ENCODE results near the gene FAHD2B. TPM values are rescaled to one million over a fixed set of nuclear protein-coding genes. Genes with fewer than 3 reads are reported as not detected.
"Not testable (repeated sequence)": the region's sequence is repeated elsewhere in the genome, so short reads cannot be mapped to it uniquely, and the experiment has no call there.

Gene FAHD2B
- total and polyA plus RNA-seq, 2 donors (not counting 1 experiment from before 2014, with no cell fraction given): 3.3 to 7.3 TPM

DNA sequence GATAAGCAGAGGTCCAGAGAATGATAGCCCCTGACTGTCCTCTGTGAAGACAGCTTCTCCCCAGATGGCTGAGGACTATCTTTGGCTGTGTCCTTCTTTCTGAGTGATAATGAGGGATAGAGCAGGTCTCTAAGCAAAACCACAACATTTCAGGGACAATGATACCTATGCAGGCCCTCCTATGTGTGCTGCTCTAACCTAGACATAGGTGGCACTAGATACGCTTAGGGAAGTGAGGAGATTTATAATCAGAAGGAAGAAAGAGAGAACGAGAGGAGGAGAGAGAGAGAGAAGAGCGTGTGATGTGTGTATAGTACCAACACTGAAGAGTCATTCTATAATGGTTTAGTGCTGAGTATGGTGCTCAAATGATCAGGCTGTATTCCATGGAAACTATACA, 38.5 kb downstream of the FAHD2B start:
- H3K4me3 ChIP-seq (replicated peaks in 1 of 4; ENCODE audit: control extremely low read depth in 1 of 4, insufficient read depth in 1 of 4, low read depth in 3 of 4, low read length in 4 of 4); H3K9ac ChIP-seq (ENCODE audit: insufficient read depth, low read length); H3K36me3 ChIP-seq (ENCODE audit: control insufficient read depth, insufficient read depth, low read length): not testable (repeated sequence)

DNA sequence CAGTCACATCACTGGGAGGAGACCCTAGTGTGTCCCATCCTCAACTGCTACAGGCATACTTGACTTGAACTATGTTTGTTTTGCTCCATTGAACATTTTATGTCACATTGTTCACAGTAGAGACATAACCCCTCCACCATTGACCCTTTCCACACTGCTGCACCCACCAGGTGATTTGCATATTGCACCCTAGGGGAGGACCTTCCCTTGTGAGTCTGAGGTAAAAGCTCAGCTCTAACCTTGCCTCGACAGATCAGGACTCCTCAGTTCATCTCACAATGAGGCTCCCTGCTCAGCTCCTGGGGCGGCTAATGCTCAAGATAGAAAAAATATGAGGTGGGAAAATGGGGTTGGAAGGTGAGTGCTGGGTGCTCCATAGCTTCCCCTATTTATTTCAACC, 44.6 kb downstream of the FAHD2B start:
- not testable (repeated sequence) for H3K36me3 ChIP-seq (ENCODE audit: control insufficient read depth, insufficient read depth, low read length); H3K9ac ChIP-seq (ENCODE audit: insufficient read depth, low read length); H3K4me3 ChIP-seq (replicated peaks in 1 of 4; ENCODE audit: control extremely low read depth in 1 of 4, insufficient read depth in 1 of 4, low read depth in 3 of 4, low read length in 4 of 4); H3K79me2 ChIP-seq (ENCODE audit: control insufficient read depth, insufficient read depth, low read length); H2AFZ ChIP-seq (ENCODE audit: low read length); H3K27me3 ChIP-seq (ENCODE audit: control insufficient read depth, insufficient read depth, low read length); DNase-seq (ENCODE audit: low read depth in 2 of 2); H3K9me3 ChIP-seq (ENCODE audit: control insufficient read depth, insufficient read depth, low read depth, low read length); H3K4me2 ChIP-seq (ENCODE audit: extremely low read depth, insufficient read depth, low read length); H3K27ac ChIP-seq (ENCODE audit: insufficient read depth, low read length); H4K20me1 ChIP-seq (ENCODE audit: control insufficient read depth, extremely low read depth, insufficient read depth, low read length); H3K4me1 ChIP-seq (ENCODE audit: control insufficient read depth, extremely low read depth, insufficient read depth, low read length)

More for the DNA sequence above, 38.5 kb downstream of the FAHD2B start:
- not testable (repeated sequence) for H3K4me2 ChIP-seq (ENCODE audit: extremely low read depth, insufficient read depth, low read length); H3K9me3 ChIP-seq (ENCODE audit: control insufficient read depth, insufficient read depth, low read depth, low read length); H3K79me2 ChIP-seq (ENCODE audit: control insufficient read depth, insufficient read depth, low read length); H3K27me3 ChIP-seq (ENCODE audit: control insufficient read depth, insufficient read depth, low read length); H3K27ac ChIP-seq (ENCODE audit: insufficient read depth, low read length); H2AFZ ChIP-seq (ENCODE audit: low read length); H3K4me1 ChIP-seq (ENCODE audit: control insufficient read depth, extremely low read depth, insufficient read depth, low read length); H4K20me1 ChIP-seq (ENCODE audit: control insufficient read depth, extremely low read depth, insufficient read depth, low read length); DNase-seq (ENCODE audit: low read depth in 2 of 2)

DNA sequence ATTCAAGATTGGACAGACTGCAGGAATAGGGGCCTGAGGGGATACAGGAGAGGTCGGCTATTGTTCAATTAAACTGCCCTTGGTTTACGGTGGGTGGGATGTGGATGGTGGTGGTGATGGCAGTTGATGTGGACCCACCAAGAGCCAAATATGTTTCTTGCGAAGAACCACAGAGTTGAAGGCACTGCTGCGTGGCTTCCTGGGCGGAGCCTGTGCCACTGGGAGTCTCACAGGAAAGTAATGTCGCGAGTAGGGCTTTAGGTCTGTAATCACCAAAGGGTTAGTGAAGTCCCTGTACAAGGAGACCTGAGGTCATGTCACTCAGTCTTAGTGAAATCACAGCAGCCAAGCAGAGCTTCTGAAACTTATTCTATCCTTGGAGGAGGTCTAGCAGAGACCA, 46.2 kb downstream of the FAHD2B start:
- not testable (repeated sequence) for H3K27ac ChIP-seq (ENCODE audit: insufficient read depth, low read length); H3K9me3 ChIP-seq (ENCODE audit: control insufficient read depth, insufficient read depth, low read depth, low read length); H3K4me1 ChIP-seq (ENCODE audit: control insufficient read depth, extremely low read depth, insufficient read depth, low read length); H3K4me2 ChIP-seq (ENCODE audit: extremely low read depth, insufficient read depth, low read length); H2AFZ ChIP-seq (ENCODE audit: low read length); H3K9ac ChIP-seq (ENCODE audit: insufficient read depth, low read length); H3K36me3 ChIP-seq (ENCODE audit: control insufficient read depth, insufficient read depth, low read length); DNase-seq (ENCODE audit: low read depth in 2 of 2); H3K27me3 ChIP-seq (ENCODE audit: control insufficient read depth, insufficient read depth, low read length); H3K4me3 ChIP-seq (replicated peaks in 1 of 4; ENCODE audit: control extremely low read depth in 1 of 4, insufficient read depth in 1 of 4, low read depth in 3 of 4, low read length in 4 of 4); H3K79me2 ChIP-seq (ENCODE audit: control insufficient read depth, insufficient read depth, low read length); H4K20me1 ChIP-seq (ENCODE audit: control insufficient read depth, extremely low read depth, insufficient read depth, low read length)

DNA sequence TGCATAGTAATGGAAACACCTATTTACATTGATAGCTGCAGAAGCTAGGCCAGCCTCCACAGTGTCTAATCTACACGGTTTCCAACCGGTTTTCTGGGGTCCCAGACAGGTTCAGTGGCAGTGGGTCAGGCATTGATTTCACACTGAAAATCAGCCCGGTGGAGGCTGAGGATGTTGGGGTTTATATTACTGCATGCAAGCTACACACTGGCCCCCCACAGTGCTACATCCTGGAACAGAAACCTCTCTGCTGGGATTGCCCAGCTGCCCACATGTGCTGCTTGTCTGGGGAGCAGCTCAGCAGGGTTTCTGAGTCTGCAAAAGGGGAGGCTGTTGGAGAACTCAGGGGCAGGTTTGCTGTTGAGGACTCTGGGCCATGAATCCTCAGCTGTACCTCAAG, 48.0 kb downstream of the FAHD2B start:
- H3K4me3 ChIP-seq (replicated peaks in 1 of 4; ENCODE audit: control extremely low read depth in 1 of 4, insufficient read depth in 1 of 4, low read depth in 3 of 4, low read length in 4 of 4); H2AFZ ChIP-seq (ENCODE audit: low read length); H3K36me3 ChIP-seq (ENCODE audit: control insufficient read depth, insufficient read depth, low read length); H4K20me1 ChIP-seq (ENCODE audit: control insufficient read depth, extremely low read depth, insufficient read depth, low read length); H3K79me2 ChIP-seq (ENCODE audit: control insufficient read depth, insufficient read depth, low read length); H3K27ac ChIP-seq (ENCODE audit: insufficient read depth, low read length); H3K4me1 ChIP-seq (ENCODE audit: control insufficient read depth, extremely low read depth, insufficient read depth, low read length); H3K4me2 ChIP-seq (ENCODE audit: extremely low read depth, insufficient read depth, low read length); DNase-seq (ENCODE audit: low read depth in 2 of 2); H3K9me3 ChIP-seq (ENCODE audit: control insufficient read depth, insufficient read depth, low read depth, low read length); H3K27me3 ChIP-seq (ENCODE audit: control insufficient read depth, insufficient read depth, low read length); H3K9ac ChIP-seq (ENCODE audit: insufficient read depth, low read length): not testable (repeated sequence)

DNA sequence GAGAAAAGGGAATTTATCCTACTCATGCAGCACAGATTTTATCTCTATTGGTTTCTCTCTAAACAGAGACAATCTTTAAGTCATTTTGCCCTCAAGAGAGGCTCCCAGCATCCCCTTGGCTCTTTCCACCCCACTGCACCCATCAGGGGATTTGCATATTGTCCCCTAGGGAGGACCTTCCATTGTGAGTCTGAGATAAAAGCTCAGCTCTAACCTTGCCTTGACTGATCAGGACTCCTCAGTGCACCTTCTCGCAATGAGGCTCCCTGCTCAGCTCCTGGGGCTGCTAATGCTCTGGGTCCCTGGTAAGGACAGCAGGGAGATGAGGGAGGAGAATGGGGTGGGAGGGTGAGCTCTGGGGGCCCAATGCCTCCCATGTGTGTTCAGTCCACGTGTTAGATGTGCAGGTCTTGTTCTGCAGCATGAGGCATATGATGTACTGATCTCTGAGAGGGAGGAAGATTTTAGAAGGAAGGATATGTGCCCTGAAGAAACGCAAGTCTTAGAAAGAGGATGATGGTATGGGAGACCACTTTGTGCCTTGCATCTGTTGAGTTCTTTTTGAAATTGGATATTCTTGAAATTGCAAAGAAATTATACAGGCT, 48.7 kb downstream of the FAHD2B start:
- H3K4me1 ChIP-seq (ENCODE audit: control insufficient read depth, extremely low read depth, insufficient read depth, low read length); H3K4me3 ChIP-seq (replicated peaks in 1 of 4; ENCODE audit: control extremely low read depth in 1 of 4, insufficient read depth in 1 of 4, low read depth in 3 of 4, low read length in 4 of 4); H3K36me3 ChIP-seq (ENCODE audit: control insufficient read depth, insufficient read depth, low read length); H3K4me2 ChIP-seq (ENCODE audit: extremely low read depth, insufficient read depth, low read length); H3K27ac ChIP-seq (ENCODE audit: insufficient read depth, low read length); H3K9ac ChIP-seq (ENCODE audit: insufficient read depth, low read length); H4K20me1 ChIP-seq (ENCODE audit: control insufficient read depth, extremely low read depth, insufficient read depth, low read length); DNase-seq (ENCODE audit: low read depth in 2 of 2); H2AFZ ChIP-seq (ENCODE audit: low read length); H3K79me2 ChIP-seq (ENCODE audit: control insufficient read depth, insufficient read depth, low read length); H3K27me3 ChIP-seq (ENCODE audit: control insufficient read depth, insufficient read depth, low read length); H3K9me3 ChIP-seq (ENCODE audit: control insufficient read depth, insufficient read depth, low read depth, low read length): not testable (repeated sequence)

Other genes with a start within 250 kb of the FAHD2B start
- 4.6 and 5.3 TPM in 2 replicates for gene ANKRD39, start 236.9 kb downstream of the FAHD2B start, total RNA-seq
- gene ANKRD39, start 236.9 kb downstream of the FAHD2B start, polyA plus RNA-seq: 5.8 and 7.1 TPM in 2 replicates
- 17.5 and 19.8 TPM in 2 replicates for gene SEMA4C, start 224.8 kb downstream of the FAHD2B start, total RNA-seq
- 9.4 and 12.7 TPM in 2 replicates for gene SEMA4C, start 224.8 kb downstream of the FAHD2B start, polyA plus RNA-seq
- gene FAM178B, start 108.3 kb downstream of the FAHD2B start, total RNA-seq: not detected in 2 replicates
- not detected in 2 replicates for gene FAM178B, start 108.3 kb downstream of the FAHD2B start, polyA plus RNA-seq
- gene ANKRD36, start 18.3 kb upstream of the FAHD2B start, total RNA-seq: 23.3 and 25.2 TPM in 2 replicates
- 3.7 and 4.8 TPM in 2 replicates for gene ANKRD36, start 18.3 kb upstream of the FAHD2B start, polyA plus RNA-seq

Data from fibroblast of lung (primary cell).